GM23338 (cell line): ENCODE results near the gene GPNMB.

ENCODE experiments used
- EZH2 ChIP-seq: fragments of 200-600 bp; sonication (generic); IDR thresholded peaks from one replicate; pipeline ENCODE4 v1.8.0; 2017; ENCODE audit warnings: antibody characterized with exemption, mild to moderate bottlenecking, low read depth; ENCODE audit not compliant: unreplicated experiment
- EZH2phosphoT487 ChIP-seq: fragments of 200-600 bp; sonication (generic); IDR thresholded peaks from one replicate; pipeline ENCODE4 v1.8.1; 2018; ENCODE audit warnings: antibody characterized with exemption; ENCODE audit not compliant: unreplicated experiment
- REST ChIP-seq: IDR thresholded peaks from one replicate; pipeline ENCODE4 v1.6.1; 2018; ENCODE audit warnings: antibody characterized with exemption; ENCODE audit not compliant: unreplicated experiment
- TF ChIP-seq, protein P1 (sequence below), 2 experiments: fragments of 200-600 bp in 1 of 2; sonication (generic) in 1 of 2; conservative IDR thresholded peaks; 2 replicates each; pipeline versions ENCODE4 v1.5.1 to v1.6.1; 2016 to 2017; ENCODE audit warnings: antibody characterized with exemption in 2 of 2, low read depth in 2 of 2, mild to moderate bottlenecking in 2 of 2, moderate library complexity in 1 of 2

DNA sequence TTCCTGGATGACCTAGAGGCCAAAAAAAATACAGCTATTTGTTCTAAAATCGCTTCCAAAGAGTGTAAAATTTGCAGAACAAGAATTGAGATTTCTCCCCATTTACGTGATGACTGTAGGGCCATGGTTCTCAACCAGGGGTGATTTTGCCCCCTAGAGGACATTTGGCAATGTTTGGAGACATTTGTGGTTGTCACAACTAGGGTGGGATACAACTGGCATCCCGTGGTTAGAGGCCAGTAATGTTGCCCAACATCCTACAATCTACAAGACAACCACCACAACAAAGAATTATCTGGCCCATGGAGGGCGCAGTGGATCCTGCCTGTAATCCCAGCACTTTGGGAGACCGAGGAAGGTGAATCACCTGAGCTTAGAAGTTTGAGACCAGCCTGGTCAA, 29.8 kb downstream of the GPNMB start:
- TF ChIP-seq, protein P1, sequence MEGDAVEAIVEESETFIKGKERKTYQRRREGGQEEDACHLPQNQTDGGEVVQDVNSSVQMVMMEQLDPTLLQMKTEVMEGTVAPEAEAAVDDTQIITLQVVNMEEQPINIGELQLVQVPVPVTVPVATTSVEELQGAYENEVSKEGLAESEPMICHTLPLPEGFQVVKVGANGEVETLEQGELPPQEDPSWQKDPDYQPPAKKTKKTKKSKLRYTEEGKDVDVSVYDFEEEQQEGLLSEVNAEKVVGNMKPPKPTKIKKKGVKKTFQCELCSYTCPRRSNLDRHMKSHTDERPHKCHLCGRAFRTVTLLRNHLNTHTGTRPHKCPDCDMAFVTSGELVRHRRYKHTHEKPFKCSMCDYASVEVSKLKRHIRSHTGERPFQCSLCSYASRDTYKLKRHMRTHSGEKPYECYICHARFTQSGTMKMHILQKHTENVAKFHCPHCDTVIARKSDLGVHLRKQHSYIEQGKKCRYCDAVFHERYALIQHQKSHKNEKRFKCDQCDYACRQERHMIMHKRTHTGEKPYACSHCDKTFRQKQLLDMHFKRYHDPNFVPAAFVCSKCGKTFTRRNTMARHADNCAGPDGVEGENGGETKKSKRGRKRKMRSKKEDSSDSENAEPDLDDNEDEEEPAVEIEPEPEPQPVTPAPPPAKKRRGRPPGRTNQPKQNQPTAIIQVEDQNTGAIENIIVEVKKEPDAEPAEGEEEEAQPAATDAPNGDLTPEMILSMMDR (conservative IDR thresholded peaks at IDR 0.05; ENCODE audit: low read depth in 2 of 2): peak; percentile 56 to 62
- TF ChIP-seq REST (no peak), EZH2 (no peak), EZH2phosphoT487 (no peak)
